Esophagus squamous epithelium (tissue), 4 donors: ENCODE results near the gene CHSY3.

Source experiments
- CTCF ChIP-seq, 6 experiments: fragments of 450-650 bp in 4 of 6; fragments of 200-600 bp in 2 of 6; sonication (generic) in 2 of 6; IDR thresholded peaks; one replicate each; pipeline ENCODE4 v1.5.1; 2016 to 2019; ENCODE audit warnings: antibody characterized with exemption in 6 of 6, mild to moderate bottlenecking in 4 of 6, moderate library complexity in 4 of 6
- POLR2A ChIP-seq, 4 donors: fragments of 450-650 bp; IDR thresholded peaks; one replicate each; pipeline ENCODE4 v1.6.1; 2017; ENCODE audit warnings: antibody characterized with exemption in 4 of 4, mild to moderate bottlenecking in 4 of 4, moderate library complexity in 3 of 4

- TF ChIP-seq CTCF (IDR thresholded peaks at IDR 0.05) (no peak), POLR2A (IDR thresholded peaks at IDR 0.05) (no peak)
Measured at GRCh38 chr5:130068101-130068500, 163.8 kb downstream of the CHSY3 start.
